ENCODE results near the gene PSPH. TPM values are rescaled to one million over a fixed set of nuclear protein-coding genes. Genes with fewer than 3 reads are reported as not detected.
"Not testable (repeated sequence)": the region's sequence is repeated elsewhere in the genome, so short reads cannot be mapped to it uniquely, and the experiment has no call there.

Gene PSPH
- total RNA-seq, 1 donor = 125 TPM

GRCh38 chr7:56053379-56053778, 2.1 kb upstream of the PSPH start:
- H3K4me3 ChIP-seq (ENCODE audit: low read depth, low read length) = no peak overlapping the region
- TF ChIP-seq CTCF (IDR thresholded peaks at IDR 0.05; ENCODE audit: insufficient read depth, low read depth, low read length) = no peak
- DNase-seq (ENCODE audit: low read depth) = no peak

GRCh38 chr7:56051053-56051338, 248 bp downstream of the PSPH start:
- DNase-seq (ENCODE audit: low read depth) = no peak
- TF ChIP-seq CTCF (IDR thresholded peaks at IDR 0.05; ENCODE audit: insufficient read depth, low read depth, low read length) = no peak
- H3K4me3 ChIP-seq (ENCODE audit: low read depth, low read length) = peak overlapping the region; percentile 93

- not testable (repeated sequence) for H3K4me3 ChIP-seq (ENCODE audit: low read depth, low read length); DNase-seq (ENCODE audit: low read depth)
Observed at GRCh38 chr7:56048763-56049162, 2.5 kb downstream of the PSPH start.

- no peak overlapping the region for H3K4me3 ChIP-seq (ENCODE audit: low read depth, low read length)
- DNase-seq (ENCODE audit: low read depth) = no peak
- TF ChIP-seq CTCF (IDR thresholded peaks at IDR 0.05; ENCODE audit: insufficient read depth, low read depth, low read length) = no peak
Observed at GRCh38 chr7:56048245-56048644, 3.0 kb downstream of the PSPH start.

- DNase-seq (ENCODE audit: low read depth) = peak; percentile 55
- not testable (repeated sequence) for H3K4me3 ChIP-seq (ENCODE audit: low read depth, low read length)
Observed at GRCh38 chr7:56047446-56048116, 3.7 kb downstream of the PSPH start.

GRCh38 chr7:56046721-56047445, 4.4 kb downstream of the PSPH start:
- DNase-seq (ENCODE audit: low read depth) = peak; percentile 97
- TF ChIP-seq CTCF (IDR thresholded peaks at IDR 0.05; ENCODE audit: insufficient read depth, low read depth, low read length) = no peak
- H3K4me3 ChIP-seq (ENCODE audit: low read depth, low read length) = no peak overlapping the region

GRCh38 chr7:56045758-56046157, 5.5 kb downstream of the PSPH start:
- not testable (repeated sequence) for H3K4me3 ChIP-seq (ENCODE audit: low read depth, low read length); DNase-seq (ENCODE audit: low read depth)

GRCh38 chr7:56040730-56041129, 10.5 kb downstream of the PSPH start:
- no peak for TF ChIP-seq CTCF (IDR thresholded peaks at IDR 0.05; ENCODE audit: insufficient read depth, low read depth, low read length)
- DNase-seq (ENCODE audit: low read depth) = no peak
- no peak overlapping the region for H3K4me3 ChIP-seq (ENCODE audit: low read depth, low read length)

Data from fibroblast of villous mesenchyme (primary cell).